ENCODE data around the gene NOP53.

Gene NOP53

DNA sequence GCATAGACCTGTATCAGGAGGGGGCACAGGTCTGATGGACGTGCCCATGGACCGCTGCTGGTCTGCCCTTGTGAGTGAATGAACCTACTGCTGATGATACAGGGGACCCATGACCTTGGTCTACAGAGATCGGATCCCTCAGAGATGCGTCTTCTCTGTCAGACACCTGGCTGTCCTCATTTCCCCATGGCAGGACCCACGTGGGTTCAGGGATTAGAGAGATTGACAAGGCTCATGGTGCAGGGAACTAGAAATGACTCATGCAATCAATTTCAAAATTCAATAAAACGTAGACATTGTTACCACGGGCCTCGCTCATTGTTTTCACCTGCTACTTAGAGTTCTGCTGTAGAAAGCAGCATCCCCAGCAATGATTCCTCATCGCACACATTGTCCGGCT is 60.0 kb downstream of the NOP53 start:
- DNase-seq (ENCODE audit: low read depth) = no peak

DNA sequence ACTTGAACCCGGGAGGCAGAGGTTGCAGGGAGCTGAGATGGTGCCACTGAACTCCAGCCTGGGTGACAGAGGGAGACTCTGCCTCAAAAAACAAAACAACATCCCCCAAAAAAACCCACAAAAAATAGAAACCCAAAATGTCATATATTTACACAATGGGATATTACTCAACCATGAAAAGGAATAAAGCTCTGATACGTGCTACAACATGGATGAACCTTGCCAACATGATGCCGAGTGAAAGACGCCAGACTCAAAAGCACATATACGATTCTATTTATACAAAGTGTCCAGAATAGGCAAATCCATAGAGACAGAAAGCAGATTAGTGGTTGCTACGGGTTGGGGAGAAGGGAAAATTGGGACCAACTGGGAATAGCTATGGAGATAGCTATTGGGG is 61.1 kb downstream of the NOP53 start:
- DNase-seq (ENCODE audit: low read depth) = no peak
